ENCODE results near the gene HAUS3.
"Not testable (repeated sequence)": the region's sequence is repeated elsewhere in the genome, so short reads cannot be mapped to it uniquely, and the experiment has no call there.

The HAUS3 gene

GRCh38 chr4:2275546-2276251 lies 33.8 kb upstream of the HAUS3 start:
- DNase-seq = no peak

GRCh38 chr4:2275044-2275397 lies 33.1 kb upstream of the HAUS3 start:
- DNase-seq = not testable (repeated sequence)

GRCh38 chr4:2274320-2275043 lies 32.6 kb upstream of the HAUS3 start:
- DNase-seq = no peak

- DNase-seq = no peak
These were observed 31.9 kb upstream of the HAUS3 start for GRCh38 chr4:2273657-2274319.

- no peak for DNase-seq
These were observed 31.3 kb upstream of the HAUS3 start for GRCh38 chr4:2273221-2273620.

- no peak for DNase-seq
These were observed 30.9 kb upstream of the HAUS3 start for GRCh38 chr4:2272828-2273120.

GRCh38 chr4:2272026-2272827 lies 30.3 kb upstream of the HAUS3 start:
- DNase-seq = no peak

- no peak for DNase-seq
These were observed 29.5 kb upstream of the HAUS3 start for GRCh38 chr4:2271279-2272025.

GRCh38 chr4:2270341-2271165 lies 28.6 kb upstream of the HAUS3 start:
- no peak for DNase-seq

- DNase-seq = no peak
These were observed 27.8 kb upstream of the HAUS3 start for GRCh38 chr4:2269618-2270163.

- no peak for DNase-seq
These were observed 27.2 kb upstream of the HAUS3 start for GRCh38 chr4:2269206-2269531.

GRCh38 chr4:2268357-2269205 lies 26.7 kb upstream of the HAUS3 start:
- DNase-seq = no peak

GRCh38 chr4:2267841-2268240 lies 25.9 kb upstream of the HAUS3 start:
- no peak for DNase-seq

GRCh38 chr4:2267320-2267811 lies 25.4 kb upstream of the HAUS3 start:
- no peak for DNase-seq

GRCh38 chr4:2266821-2267220 lies 24.9 kb upstream of the HAUS3 start:
- no peak for DNase-seq

- no peak for DNase-seq
These were observed 24.3 kb upstream of the HAUS3 start for GRCh38 chr4:2266181-2266580.

- DNase-seq = no peak
These were observed 23.5 kb upstream of the HAUS3 start for GRCh38 chr4:2265113-2266110.

GRCh38 chr4:2264481-2265041 lies 22.6 kb upstream of the HAUS3 start:
- no peak for DNase-seq

- DNase-seq = no peak
These were observed 22.0 kb upstream of the HAUS3 start for GRCh38 chr4:2263926-2264321.
